ENCODE measurements around the gene DNAH2.
"Not testable (repeated sequence)": the region's sequence is repeated elsewhere in the genome, so short reads cannot be mapped to it uniquely, and the experiment has no call there.

DNAH2 gene

GRCh38 chr17:7852262-7852670 lies 134.7 kb downstream of the DNAH2 start:
- DNase-seq (ENCODE audit: low spot score), result no peak

GRCh38 chr17:7852919-7853690 lies 135.6 kb downstream of the DNAH2 start:
- no peak for DNase-seq (ENCODE audit: low spot score)

DNA sequence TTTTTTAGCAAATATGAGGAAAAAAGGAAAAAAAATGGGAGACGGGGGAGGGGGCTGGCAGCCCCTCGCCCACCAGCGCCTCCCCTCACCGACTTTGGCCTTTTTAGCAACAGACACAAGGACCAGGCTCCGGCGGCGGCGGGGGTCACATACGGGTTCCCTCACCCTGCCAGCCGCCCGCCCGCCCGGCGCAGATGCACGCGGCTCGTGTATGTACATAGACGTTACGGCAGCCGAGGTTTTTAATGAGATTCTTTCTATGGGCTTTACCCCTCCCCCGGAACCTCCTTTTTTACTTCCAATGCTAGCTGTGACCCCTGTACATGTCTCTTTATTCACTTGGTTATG lies 136.1 kb downstream of the DNAH2 start:
- DNase-seq (ENCODE audit: low spot score), result no peak

- no peak for DNase-seq (ENCODE audit: low spot score)
Observed at GRCh38 chr17:7854078-7854777, 136.7 kb downstream of the DNAH2 start.

DNA sequence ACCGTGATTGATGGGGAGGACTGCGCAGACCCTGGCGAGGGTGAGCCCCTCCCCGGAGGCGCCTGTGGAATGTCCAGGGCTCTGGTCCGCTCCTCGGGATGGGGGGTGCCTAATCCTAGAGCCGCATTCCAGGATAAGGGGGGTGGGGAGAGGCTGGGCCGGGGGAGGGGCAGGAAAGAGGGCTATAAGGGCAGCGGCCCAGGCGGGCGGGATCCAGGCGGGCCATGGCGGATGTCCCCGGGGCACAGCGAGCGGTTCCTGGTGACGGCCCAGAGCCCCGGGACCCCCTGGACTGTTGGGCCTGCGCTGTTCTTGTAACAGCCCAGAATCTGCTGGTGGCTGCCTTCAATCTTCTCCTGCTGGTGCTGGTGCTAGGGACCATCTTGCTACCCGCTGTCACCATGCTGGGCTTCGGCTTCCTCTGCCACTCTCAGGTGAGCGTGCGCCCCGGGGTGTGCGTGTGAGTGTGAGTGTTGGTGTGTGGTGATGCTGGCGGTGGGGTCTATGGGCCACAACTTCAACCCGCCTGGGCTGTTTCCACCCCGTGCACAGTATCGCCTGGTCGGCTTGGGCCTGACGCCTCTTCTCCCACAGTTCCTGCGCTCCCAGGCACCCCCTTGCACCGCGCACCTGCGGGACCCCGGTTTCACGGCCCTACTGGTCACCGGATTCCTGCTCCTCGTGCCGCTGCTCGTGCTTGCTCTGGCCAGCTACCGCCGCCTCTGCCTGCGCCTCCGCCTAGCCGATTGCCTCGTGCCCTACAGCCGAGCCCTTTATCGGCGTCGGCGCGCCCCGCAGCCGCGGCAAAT lies 137.5 kb downstream of the DNAH2 start, which contains the start of gene TMEM88:
Gene TMEM88, plus strand, starts transcription at position 216 of the 809 bp plus-strand sequence. Its CDS starts 9 bp downstream, at position 225.
- DNase-seq (ENCODE audit: low spot score), result no peak

DNA sequence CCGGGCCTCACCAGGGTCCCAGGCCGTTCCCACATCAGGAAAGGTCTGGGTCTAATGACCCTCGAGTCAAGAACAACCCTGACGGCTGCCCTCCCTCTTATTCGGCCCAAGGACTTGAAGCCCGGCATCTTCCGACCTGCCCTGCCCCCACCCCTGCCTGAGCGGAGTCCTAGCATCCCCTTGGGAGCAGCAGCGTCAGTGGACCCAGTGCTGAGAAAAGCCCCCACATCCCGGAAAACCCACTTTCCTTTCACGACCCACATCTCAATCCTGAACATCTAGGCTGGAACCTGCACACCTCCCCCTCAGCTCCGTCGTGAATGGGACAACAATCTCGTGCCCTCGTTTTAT lies 138.1 kb downstream of the DNAH2 start:
- no peak for DNase-seq (ENCODE audit: low spot score)

- no peak for DNase-seq (ENCODE audit: low spot score)
Observed at GRCh38 chr17:7856011-7856810, 138.7 kb downstream of the DNAH2 start.

- DNase-seq (ENCODE audit: low spot score), result peak; percentile 94
Observed at GRCh38 chr17:7856811-7857712, 139.5 kb downstream of the DNAH2 start, which contains the start of gene NAA38. Gene NAA38 (minus strand): TSS chr17:7857559. CDS start chr17:7857463, 96 bp downstream.

GRCh38 chr17:7857713-7858521 lies 140.4 kb downstream of the DNAH2 start, which contains the start of gene CYB5D1:
Gene CYB5D1 (plus strand): TSS chr17:7858003. CDS start chr17:7858135, 132 bp downstream.
- peak; percentile 86 for DNase-seq (ENCODE audit: low spot score)

- DNase-seq (ENCODE audit: low spot score), result peak; percentile 74
Observed at GRCh38 chr17:7858522-7858810, 140.9 kb downstream of the DNAH2 start.

DNA sequence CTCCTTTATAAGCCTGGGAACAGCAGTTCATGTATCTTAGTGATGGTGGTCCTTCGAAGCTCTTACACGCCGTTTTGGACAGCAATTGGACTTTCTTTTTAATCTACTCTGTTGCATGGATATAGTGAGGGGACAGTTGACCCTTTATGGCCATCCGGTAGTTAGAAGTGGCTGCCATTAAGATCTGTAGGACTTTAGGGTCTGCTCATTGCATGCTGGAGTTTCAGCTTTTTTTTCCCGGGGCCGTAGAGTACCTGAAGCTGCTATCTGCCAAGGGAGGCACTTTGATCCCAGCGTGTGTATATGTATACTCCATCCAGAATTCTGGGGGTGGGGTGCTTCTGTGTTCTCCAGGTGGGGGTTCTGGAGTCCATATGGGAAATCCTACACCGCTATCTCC lies 141.5 kb downstream of the DNAH2 start:
- no peak for DNase-seq (ENCODE audit: low spot score)

GRCh38 chr17:7862692-7863437 lies 145.3 kb downstream of the DNAH2 start:
- peak; percentile 64 for DNase-seq (ENCODE audit: low spot score)

DNA sequence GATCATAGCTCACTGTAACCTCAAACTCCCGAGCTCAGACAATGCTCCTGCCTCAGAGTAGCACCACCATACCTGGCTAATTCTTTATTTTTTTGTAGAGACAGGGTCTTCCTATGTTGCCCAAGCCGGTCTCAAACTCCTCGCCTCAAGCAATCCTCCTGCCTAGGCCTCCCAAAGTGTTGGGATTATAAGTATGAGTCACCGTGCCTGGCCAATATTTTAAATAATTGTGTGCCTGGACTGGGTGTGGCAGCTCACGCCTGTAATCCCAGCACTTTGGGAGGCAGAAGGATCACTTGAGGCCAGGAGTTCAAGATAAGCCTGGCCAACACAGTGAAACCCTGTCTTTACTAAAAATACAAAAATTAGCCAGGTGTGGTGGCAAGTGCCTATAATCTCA lies 146.8 kb downstream of the DNAH2 start:
- DNase-seq (ENCODE audit: low spot score), result not testable (repeated sequence)

GRCh38 chr17:7864995-7865650 lies 147.6 kb downstream of the DNAH2 start:
- no peak for DNase-seq (ENCODE audit: low spot score)

GRCh38 chr17:7867881-7868329 lies 150.4 kb downstream of the DNAH2 start:
- no peak for DNase-seq (ENCODE audit: low spot score)

GRCh38 chr17:7873051-7873450 lies 155.5 kb downstream of the DNAH2 start:
- no peak for DNase-seq (ENCODE audit: low spot score)

DNA sequence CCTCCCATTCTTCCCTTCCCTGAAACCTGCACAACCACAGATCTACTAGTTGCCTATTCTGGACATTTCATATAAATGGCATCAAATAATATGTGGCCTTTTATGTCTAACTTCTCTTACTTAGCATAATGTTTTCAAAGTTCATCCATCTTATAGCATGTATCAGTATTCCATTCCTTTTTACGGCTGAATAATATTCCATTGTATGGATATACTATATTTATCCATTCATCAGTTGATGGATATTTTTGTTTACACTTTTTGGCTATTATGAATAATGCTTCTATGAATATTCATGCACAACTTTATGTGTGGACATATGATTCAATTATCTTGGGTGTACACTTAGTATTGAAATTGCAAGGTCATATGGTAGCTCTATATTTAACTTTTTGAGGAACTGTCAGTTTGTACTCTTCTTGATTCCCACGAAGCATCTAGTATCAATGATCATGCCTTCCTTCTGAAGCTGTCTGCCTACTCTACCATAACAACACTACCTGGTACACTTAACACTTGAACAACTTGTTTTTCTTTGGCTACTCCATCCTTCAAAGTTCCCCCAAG lies 158.3 kb downstream of the DNAH2 start:
- DNase-seq (ENCODE audit: low spot score), result no peak

DNA sequence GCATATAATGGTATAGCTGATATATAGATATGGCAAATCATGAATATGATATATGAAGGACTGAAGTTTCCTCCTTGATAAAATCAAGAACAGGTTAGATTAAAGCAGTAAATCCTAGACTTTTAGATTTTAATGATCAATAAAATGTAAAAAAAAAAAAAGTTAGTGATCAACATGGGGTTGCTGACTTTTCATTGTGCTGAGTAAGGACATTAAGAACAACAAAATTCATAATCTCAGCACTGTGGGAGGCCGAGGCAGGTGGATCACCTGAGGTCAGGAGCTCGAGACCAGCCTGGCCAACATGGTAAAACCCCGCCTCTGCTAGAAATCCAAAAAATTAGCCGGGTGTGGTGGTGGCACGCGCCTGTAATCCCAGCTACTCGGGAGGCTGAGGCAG lies 160.7 kb downstream of the DNAH2 start:
- DNase-seq (ENCODE audit: low spot score), result no peak

Data from GM03348 (cell line).